DOHH2 (cell line): ENCODE measurements around the gene MCCC1.
A peak's percentile ranks its signal among the peaks of the same experiment; 100 is the strongest.

ENCODE experiments used
- H3F3A ChIP-seq: fragments of 200-600 bp; sonication (generic), shearing (Covaris generic); 2 replicates; pipeline ENCODE4 v1.6.0; 2016; ENCODE audit warnings: antibody characterized with exemption, mild to moderate bottlenecking; ENCODE audit not compliant: control insufficient read depth, insufficient read depth
- H3K27ac ChIP-seq: fragments of 200-600 bp; sonication (generic); 2 replicates; pipeline ENCODE4 v1.5.1; 2014; ENCODE audit warnings: low read depth, mild to moderate bottlenecking, low read length, moderate library complexity
- H3K27me3 ChIP-seq: fragments of 200-600 bp; sonication (generic); 2 replicates; pipeline ENCODE4 v1.6.1; 2014; ENCODE audit warnings: mild to moderate bottlenecking, low read length, mixed read lengths; ENCODE audit not compliant: control insufficient read depth
- H3K36me3 ChIP-seq: fragments of 200-600 bp; sonication (generic); 2 replicates; pipeline ENCODE4 v1.6.1; 2014; ENCODE audit warnings: mild to moderate bottlenecking, low read length, moderate library complexity, mixed read lengths; ENCODE audit not compliant: control insufficient read depth
- H3K4me1 ChIP-seq: fragments of 200-600 bp; sonication (generic); 2 replicates; pipeline ENCODE4 v1.6.1; 2014; ENCODE audit warnings: mild to moderate bottlenecking, low read length, mixed read lengths; ENCODE audit not compliant: control insufficient read depth
- H3K4me2 ChIP-seq: fragments of 200-600 bp; sonication (generic); 2 replicates; pipeline ENCODE4 v1.6.0; 2014; ENCODE audit warnings: mild to moderate bottlenecking, low read length, moderate library complexity
- H3K4me3 ChIP-seq: fragments of 200-600 bp; sonication (generic); 2 replicates; pipeline ENCODE4 v1.5.1; 2014; ENCODE audit warnings: mild to moderate bottlenecking, low read length, mixed read lengths
- H3K79me2 ChIP-seq: fragments of 200-600 bp; sonication (generic); 2 replicates; pipeline ENCODE4 v1.6.1; 2014; ENCODE audit warnings: mild to moderate bottlenecking, low read length, mixed read lengths; ENCODE audit not compliant: control insufficient read depth
- H3K9me2 ChIP-seq: fragments of 200-600 bp; sonication (generic); replicated peaks from 2 replicates; pipeline ENCODE4 v1.6.1; 2014; ENCODE audit warnings: mild to moderate bottlenecking, low read length, mixed read lengths; ENCODE audit not compliant: control insufficient read depth
- H3K9me3 ChIP-seq: fragments of 200-600 bp; sonication (generic); 2 replicates; pipeline ENCODE4 v1.6.1; 2014; ENCODE audit warnings: antibody characterized with exemption, low read length, mixed read lengths; ENCODE audit not compliant: control insufficient read depth, insufficient read depth
- H4K20me1 ChIP-seq: fragments of 200-600 bp; sonication (generic); 2 replicates; pipeline ENCODE4 v1.6.0; 2014; ENCODE audit warnings: low read depth, mild to moderate bottlenecking, antibody characterized with exemption, low read length, moderate library complexity; ENCODE audit not compliant: control insufficient read depth, insufficient read depth
- EZH2phosphoT487 ChIP-seq: fragments of 200-600 bp; sonication (generic); IDR thresholded peaks from 2 replicates; pipeline ENCODE4 v1.6.1; 2017; ENCODE audit warnings: borderline replicate concordance, mild to moderate bottlenecking, antibody characterized with exemption, low read length, moderate library complexity, mixed read lengths
- TF ChIP-seq, protein P1 (sequence below): fragments of 200-600 bp; sonication (generic); IDR thresholded peaks from one replicate; pipeline ENCODE4 v1.5.1; 2014; ENCODE audit warnings: antibody characterized with exemption, mild to moderate bottlenecking, low read depth, low read length; ENCODE audit not compliant: poor library complexity, severe bottlenecking

Gene MCCC1

DNA sequence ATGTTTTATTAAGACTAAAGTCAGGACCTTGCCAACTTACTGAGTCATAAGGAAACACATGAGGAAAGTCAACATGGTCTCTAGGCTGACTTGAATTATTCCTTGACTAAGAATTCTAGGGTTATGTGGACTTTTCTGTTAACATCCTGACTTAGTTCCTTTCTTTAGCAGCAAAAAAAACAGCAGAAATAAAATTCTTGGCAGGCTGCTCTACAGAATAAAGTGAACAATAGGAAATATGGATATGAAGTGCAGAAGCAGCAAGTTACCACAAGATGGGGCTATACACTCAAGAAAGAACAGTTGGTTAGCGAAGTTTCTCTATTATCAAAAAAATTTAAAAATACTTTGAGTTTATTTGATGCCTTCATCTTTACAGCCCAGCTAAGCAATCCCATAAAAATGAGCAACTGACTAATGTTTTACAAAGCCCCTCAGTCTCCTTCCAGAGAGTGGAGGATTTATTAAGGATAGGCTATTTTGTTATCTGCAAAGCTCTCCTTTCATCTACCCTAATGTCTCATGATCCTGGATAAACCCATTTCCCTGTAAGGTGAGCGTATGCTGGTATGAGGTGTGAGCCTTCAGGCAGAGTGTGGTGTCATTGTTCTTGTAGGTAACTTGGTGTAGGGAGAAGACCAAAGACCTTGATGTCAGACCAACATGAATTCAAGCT, 23.1 kb upstream of the MCCC1 start:
- Histone ChIP-seq H4K20me1 (no peaks in the 10 kb centered on the region), H3F3A (no peaks in the 10 kb centered on the region), H3K27me3 (peaks cover 19% of the 10 kb centered on the region), H3K4me1 (peaks cover under 1% of the 10 kb centered on the region; the same call in 1 of the 2 replicates), H3K4me2 (no peak overlapping the region), H3K36me3 (no peaks in the 10 kb centered on the region), H3K9me2 (no peaks in the 10 kb centered on the region), H3K4me3 (no peak overlapping the region), H3K27ac (no peak overlapping the region), H3K79me2 (no peaks in the 10 kb centered on the region), H3K9me3 (no peaks in the 10 kb centered on the region)
- TF ChIP-seq EZH2phosphoT487: no peak
- TF ChIP-seq, protein P1, sequence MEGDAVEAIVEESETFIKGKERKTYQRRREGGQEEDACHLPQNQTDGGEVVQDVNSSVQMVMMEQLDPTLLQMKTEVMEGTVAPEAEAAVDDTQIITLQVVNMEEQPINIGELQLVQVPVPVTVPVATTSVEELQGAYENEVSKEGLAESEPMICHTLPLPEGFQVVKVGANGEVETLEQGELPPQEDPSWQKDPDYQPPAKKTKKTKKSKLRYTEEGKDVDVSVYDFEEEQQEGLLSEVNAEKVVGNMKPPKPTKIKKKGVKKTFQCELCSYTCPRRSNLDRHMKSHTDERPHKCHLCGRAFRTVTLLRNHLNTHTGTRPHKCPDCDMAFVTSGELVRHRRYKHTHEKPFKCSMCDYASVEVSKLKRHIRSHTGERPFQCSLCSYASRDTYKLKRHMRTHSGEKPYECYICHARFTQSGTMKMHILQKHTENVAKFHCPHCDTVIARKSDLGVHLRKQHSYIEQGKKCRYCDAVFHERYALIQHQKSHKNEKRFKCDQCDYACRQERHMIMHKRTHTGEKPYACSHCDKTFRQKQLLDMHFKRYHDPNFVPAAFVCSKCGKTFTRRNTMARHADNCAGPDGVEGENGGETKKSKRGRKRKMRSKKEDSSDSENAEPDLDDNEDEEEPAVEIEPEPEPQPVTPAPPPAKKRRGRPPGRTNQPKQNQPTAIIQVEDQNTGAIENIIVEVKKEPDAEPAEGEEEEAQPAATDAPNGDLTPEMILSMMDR: peak; percentile 79

DNA sequence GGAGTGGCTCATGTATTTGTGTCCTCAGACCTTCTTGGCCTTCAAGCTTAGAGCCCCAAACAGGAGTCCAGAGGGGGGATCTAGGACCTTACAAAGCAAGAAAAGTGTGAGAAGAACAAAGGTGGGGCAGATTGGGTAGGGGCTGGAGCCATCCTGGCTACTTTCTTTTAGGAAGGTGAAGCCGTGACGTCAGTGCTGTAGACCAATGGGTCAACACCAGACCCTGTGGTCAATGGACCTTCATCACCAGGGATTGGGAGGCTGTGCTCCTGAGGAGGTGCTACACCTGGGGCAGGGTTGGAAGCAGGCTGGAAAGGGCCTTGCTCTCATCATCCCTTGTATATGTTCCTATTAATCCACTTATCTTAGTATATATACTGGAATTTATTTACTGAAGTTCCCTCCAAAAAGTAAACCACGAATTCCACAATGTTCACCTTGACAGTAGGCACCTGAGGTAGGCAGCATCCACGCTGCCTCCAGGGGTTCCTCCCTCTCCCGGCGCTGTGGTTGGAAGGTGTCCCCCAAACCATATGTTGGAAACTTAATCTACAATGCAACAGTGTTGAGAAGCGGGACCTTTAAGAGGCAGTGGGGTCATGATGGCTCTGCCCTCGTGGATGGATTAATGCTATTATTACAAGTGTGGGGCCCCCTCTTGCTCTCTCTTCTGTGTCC, 21.4 kb upstream of the MCCC1 start:
- H3F3A ChIP-seq: no peaks in the 10 kb centered on the region
- no peaks in the 10 kb centered on the region for H3K9me3 ChIP-seq
- H3K79me2 ChIP-seq: no peaks in the 10 kb centered on the region
- H3K27me3 ChIP-seq: peaks cover 28% of the 10 kb centered on the region
- no peak overlapping the region for H3K4me3 ChIP-seq
- H3K4me2 ChIP-seq: no peak overlapping the region
- no peaks in the 10 kb centered on the region for H3K36me3 ChIP-seq
- peaks cover 12% of the 10 kb centered on the region for H3K4me1 ChIP-seq
- H3K9me2 ChIP-seq: no peaks in the 10 kb centered on the region
- TF ChIP-seq EZH2phosphoT487: no peak
- TF ChIP-seq, protein P1: no peak
- H3K27ac ChIP-seq: no peak overlapping the region
- H4K20me1 ChIP-seq: no peaks in the 10 kb centered on the region

DNA sequence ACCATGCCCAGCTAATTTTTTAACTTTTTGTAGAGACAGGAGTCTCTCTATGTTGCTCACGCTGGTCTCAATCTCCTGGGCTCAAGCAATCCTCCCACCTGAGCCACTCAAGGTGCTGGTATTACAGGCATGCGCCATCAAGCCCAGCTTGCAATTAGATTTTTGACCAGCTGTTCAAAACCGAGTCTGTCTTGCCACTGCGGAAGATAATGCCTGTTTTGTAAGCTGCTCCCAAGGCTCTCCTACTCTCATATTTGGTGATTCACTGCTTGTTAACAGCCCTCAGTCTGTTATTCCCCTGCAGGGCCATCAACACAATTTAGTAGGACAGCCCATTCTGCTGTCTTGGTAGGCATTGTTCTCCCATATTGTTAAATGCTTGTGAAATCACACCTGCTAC, 17.8 kb upstream of the MCCC1 start:
- no peak overlapping the region for H3K4me3 ChIP-seq
- peaks cover 32% of the 10 kb centered on the region for H3K4me1 ChIP-seq
- H3K27ac ChIP-seq: no peak overlapping the region
- no peaks in the 10 kb centered on the region for H3K36me3 ChIP-seq
- peaks cover 4% of the 10 kb centered on the region; the same call in 1 of the 2 replicates for H3K79me2 ChIP-seq
- H3F3A ChIP-seq: peaks cover 4% of the 10 kb centered on the region; the same call in 1 of the 2 replicates
- H3K9me2 ChIP-seq: no peaks in the 10 kb centered on the region
- H3K4me2 ChIP-seq: peak overlapping the region; percentile 97; the same call in 1 of the 2 replicates
- TF ChIP-seq, protein P1: no peak
- no peak for TF ChIP-seq EZH2phosphoT487
- peaks cover 21% of the 10 kb centered on the region for H3K27me3 ChIP-seq
- no peaks in the 10 kb centered on the region for H3K9me3 ChIP-seq
- no peaks in the 10 kb centered on the region for H4K20me1 ChIP-seq
